ENCODE data around the gene ZNF416. TPM values are rescaled to one million over a fixed set of nuclear protein-coding genes. Genes with fewer than 3 reads are reported as not detected.

ZNF416 gene
- total and polyA plus RNA-seq, 3 experiments from 2014 or later = 5.9 to 6.6 (median 6.3) TPM

DNA sequence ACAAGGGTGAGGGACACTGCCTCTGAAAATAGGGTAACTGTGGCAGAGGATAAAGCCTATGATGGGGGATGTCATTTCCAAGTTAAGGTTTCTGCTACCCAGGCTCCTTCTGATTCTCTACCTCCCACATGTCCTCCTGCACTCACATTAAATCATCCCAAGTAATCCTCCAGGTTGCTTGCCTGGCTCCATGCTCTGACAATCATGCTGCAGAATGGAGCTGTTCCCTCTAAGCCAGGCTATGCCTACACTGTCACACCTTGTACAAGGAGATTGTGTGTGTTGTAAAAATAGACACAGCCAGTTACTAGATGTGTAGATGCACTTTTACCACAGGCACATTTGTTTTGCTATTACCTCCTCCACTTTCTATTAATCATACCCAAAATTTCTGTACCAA is 8.0 kb downstream of the ZNF416 start:
- peaks cover 35% of the 10 kb centered on the region for H3K36me3 ChIP-seq (ENCODE audit: insufficient read depth, low read length)
- Mint-ChIP-seq H3K36me3 (peaks cover 21 to 53% (median 52%) of the 10 kb centered on the region in 3 donors), H3K9me3 (peaks cover 13 to 98% (median 96%) of the 10 kb centered on the region in 5 donors), H3K27ac (no peak overlapping the region), H3K4me1 (peaks cover 0 to 1% (median 0%) of the 10 kb centered on the region in 3 donors), H3K4me3 (no peak overlapping the region), H3K27me3 (peaks cover 0 to 3% of the 10 kb centered on the region in 2 donors)
- no peak for DNase-seq
- H3K4me1 ChIP-seq (ENCODE audit: insufficient read depth, low read length) = no peaks in the 10 kb centered on the region
- H3K27me3 ChIP-seq (ENCODE audit: insufficient read depth, low read length, poor library complexity, severe bottlenecking) = no peaks in the 10 kb centered on the region
- peaks cover 86% of the 10 kb centered on the region for H3K9me3 ChIP-seq (ENCODE audit: low read length)
- no peak overlapping the region for H3K27ac ChIP-seq (ENCODE audit: low read depth, low read length)
- POLR2A ChIA-PET = no interaction called here
- H3K4me3 ChIP-seq (ENCODE audit: low read length) = no peak overlapping the region
- CTCF ChIA-PET = no interaction called here

DNA sequence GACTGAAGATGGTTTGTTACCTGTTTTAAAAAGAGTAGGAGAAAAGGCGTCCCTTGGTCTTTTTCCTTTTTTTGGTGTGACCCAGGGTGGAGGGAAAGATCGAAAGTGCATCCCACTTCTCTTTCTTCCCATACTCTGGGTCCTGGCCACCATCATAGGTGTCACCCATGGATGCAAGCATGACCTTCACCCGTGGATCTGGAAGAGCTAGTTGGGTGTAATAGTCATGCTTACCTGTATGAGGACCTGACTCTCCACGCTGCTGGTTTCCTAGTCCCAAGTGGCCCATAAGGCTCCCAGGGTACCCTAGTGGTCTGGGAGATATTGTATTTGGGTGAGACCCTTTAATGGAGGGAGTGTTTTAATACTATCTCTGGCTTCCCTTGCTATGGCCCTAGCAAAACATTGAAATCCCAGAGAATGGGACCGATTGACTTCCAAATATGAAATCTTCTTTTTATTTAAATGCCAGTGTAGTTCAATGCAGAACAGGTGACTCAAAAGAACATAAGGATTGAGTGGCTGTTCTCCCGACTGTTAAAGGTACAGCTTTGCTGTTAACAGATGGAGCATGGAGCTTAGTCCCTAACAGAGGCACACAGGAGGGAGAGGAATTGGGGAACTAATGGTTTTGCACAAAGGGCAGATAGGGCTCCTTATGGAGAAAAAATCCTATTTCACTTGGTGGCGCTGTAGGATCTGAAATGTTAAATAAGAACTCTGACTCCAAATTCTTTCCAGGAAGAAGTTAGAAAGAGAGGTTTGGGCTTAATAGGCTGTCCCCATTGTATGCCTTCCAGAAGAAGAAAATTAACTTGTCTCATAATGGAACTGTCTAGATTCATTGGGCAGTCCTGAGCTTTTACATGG is 12.1 kb downstream of the ZNF416 start:
- Histone ChIP-seq H3K27me3 (ENCODE audit: insufficient read depth, low read length, poor library complexity, severe bottlenecking) (no peaks in the 10 kb centered on the region), H3K9me3 (ENCODE audit: low read length) (peaks cover 48% of the 10 kb centered on the region), H3K4me1 (ENCODE audit: insufficient read depth, low read length) (no peaks in the 10 kb centered on the region), H3K4me3 (ENCODE audit: low read length) (no peak overlapping the region), H3K27ac (ENCODE audit: low read depth, low read length) (no peak overlapping the region), H3K36me3 (ENCODE audit: insufficient read depth, low read length) (no peaks in the 10 kb centered on the region)
- H3K27me3 Mint-ChIP-seq = peaks cover 10 to 11% of the 10 kb centered on the region in 2 donors
- CTCF ChIA-PET = interaction anchor here (1.1 kb wide), 1 partner anchor 89 kb away, joined by 3 read pairs; the partner anchor contains the start of gene ZNF772
- no peak for DNase-seq
- H3K4me3 Mint-ChIP-seq = no peak overlapping the region
- POLR2A ChIA-PET = no interaction called here
- H3K9me3 Mint-ChIP-seq = peaks cover 29 to 96% (median 91%) of the 10 kb centered on the region in 5 donors
- H3K4me1 Mint-ChIP-seq = no peaks in the 10 kb centered on the region
- H3K36me3 Mint-ChIP-seq = peaks cover 3 to 25% (median 20%) of the 10 kb centered on the region in 3 donors
- H3K27ac Mint-ChIP-seq = no peak overlapping the region

DNA sequence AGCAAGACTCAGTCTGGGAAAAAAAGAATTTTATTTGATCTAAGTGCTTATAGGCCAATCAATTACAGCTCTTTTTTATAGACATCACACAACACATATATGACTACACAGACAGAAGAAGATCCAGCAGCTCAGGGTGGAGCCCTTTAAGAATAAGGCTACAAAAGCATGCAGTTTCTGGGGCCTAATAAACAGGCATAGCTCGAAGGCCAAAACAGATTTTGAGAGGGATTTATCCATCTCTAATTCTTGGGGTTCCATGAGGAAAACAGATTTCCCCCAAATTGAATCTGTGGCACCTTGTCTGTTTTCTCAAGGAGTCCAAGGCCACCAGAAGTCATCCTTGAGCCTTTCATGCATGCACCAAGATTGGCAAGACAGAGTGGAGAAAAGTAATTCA is 15.2 kb downstream of the ZNF416 start:
- Histone ChIP-seq H3K4me3 (ENCODE audit: low read length) (no peak overlapping the region), H3K9me3 (ENCODE audit: low read length) (peaks cover 31% of the 10 kb centered on the region), H3K27me3 (ENCODE audit: insufficient read depth, low read length, poor library complexity, severe bottlenecking) (no peaks in the 10 kb centered on the region), H3K36me3 (ENCODE audit: insufficient read depth, low read length) (no peaks in the 10 kb centered on the region), H3K4me1 (ENCODE audit: insufficient read depth, low read length) (peaks cover 12% of the 10 kb centered on the region), H3K27ac (ENCODE audit: low read depth, low read length) (no peak overlapping the region)
- POLR2A ChIA-PET = no interaction called here
- no peak overlapping the region for H3K27ac Mint-ChIP-seq
- H3K9me3 Mint-ChIP-seq = peaks cover 31 to 83% (median 72%) of the 10 kb centered on the region in 5 donors
- H3K27me3 Mint-ChIP-seq = peaks cover 14 to 16% of the 10 kb centered on the region in 2 donors
- peaks cover 17 to 23% (median 23%) of the 10 kb centered on the region in 3 donors for H3K4me1 Mint-ChIP-seq
- H3K36me3 Mint-ChIP-seq = peaks cover 4 to 28% (median 23%) of the 10 kb centered on the region in 3 donors
- CTCF ChIA-PET = no interaction called here
- no peak overlapping the region for H3K4me3 Mint-ChIP-seq
- DNase-seq = no peak

DNA sequence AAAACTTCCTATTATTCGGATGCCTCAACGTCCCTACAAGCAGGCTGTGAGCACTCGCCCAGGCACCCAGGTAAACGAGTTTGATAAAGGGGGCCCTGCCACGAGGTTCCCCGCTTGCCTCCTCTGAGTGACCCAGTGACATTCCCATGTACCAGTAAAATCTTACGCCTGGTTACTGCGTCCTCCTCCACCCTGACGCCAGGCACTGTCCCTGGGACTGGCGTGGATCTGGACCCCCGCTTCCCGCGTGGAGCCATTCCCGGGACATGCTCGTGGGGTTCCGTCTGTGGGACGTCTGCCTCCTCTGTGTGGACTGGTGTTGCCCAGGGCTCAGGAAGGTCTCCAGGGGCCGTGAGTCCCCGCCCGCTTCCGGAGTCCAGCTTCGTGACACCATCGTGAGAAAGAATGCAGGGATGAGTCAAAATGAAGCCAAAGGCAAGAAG is 18.6 kb downstream of the ZNF416 start:
- peaks cover 31 to 40% (median 36%) of the 10 kb centered on the region in 3 donors for H3K4me1 Mint-ChIP-seq
- H3K27me3 Mint-ChIP-seq = peaks cover 13 to 14% of the 10 kb centered on the region in 2 donors
- Histone ChIP-seq H3K27me3 (ENCODE audit: insufficient read depth, low read length, poor library complexity, severe bottlenecking) (no peaks in the 10 kb centered on the region), H3K27ac (ENCODE audit: low read depth, low read length) (no peak overlapping the region), H3K36me3 (ENCODE audit: insufficient read depth, low read length) (peaks cover 14% of the 10 kb centered on the region), H3K4me3 (ENCODE audit: low read length) (peak overlapping the region; percentile 85), H3K9me3 (ENCODE audit: low read length) (no peaks in the 10 kb centered on the region), H3K4me1 (ENCODE audit: insufficient read depth, low read length) (peaks cover 15% of the 10 kb centered on the region)
- no peak for DNase-seq
- H3K27ac Mint-ChIP-seq = peak overlapping the region in 7 of 8 donors; percentile 30 to 98 (median 92)
- H3K36me3 Mint-ChIP-seq = peaks cover 20 to 53% (median 39%) of the 10 kb centered on the region in 3 donors
- ChIA-PET CTCF (no interaction called here), POLR2A (no interaction called here)
- H3K4me3 Mint-ChIP-seq = peak overlapping the region; percentile 90 to 98 (median 97)
- H3K9me3 Mint-ChIP-seq = peaks cover 18 to 62% (median 38%) of the 10 kb centered on the region in 5 donors

DNA sequence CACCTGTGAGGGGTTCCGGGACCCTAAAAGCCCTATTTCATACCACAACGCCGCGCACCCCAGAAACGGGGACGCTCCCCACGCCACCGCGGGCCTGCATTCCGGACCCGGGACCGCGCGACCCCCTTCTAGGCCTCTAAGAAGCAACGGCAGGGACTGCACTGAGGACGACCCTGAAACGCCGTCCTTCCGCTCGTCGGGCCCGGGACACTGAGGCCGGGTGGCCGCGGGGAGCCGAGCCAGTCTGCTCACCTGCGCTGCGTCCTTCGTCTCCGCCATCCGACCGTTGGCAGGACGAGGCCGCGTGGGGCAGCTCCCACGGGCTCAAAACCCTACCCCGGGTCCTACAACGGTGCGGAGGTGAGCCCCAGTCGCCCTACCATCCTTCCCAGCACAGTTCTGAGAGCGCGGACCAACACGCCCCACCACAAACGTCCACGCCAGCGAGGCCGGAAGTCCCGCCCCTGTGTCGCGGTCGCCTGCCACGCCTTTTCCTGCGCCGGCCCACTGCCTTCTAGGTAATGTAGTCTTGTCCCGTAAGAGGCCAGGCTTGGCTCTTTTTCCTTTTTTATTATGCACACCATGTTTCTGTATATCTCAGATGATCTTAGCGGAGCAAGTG is 19.2 kb downstream of the ZNF416 start, which contains the start of gene ZNF550:
Gene ZNF550 (minus strand): TSS at position 460 of the 622 bp plus-strand sequence. CDS start 181 bp downstream, at position 279.
- Histone ChIP-seq H3K36me3 (ENCODE audit: insufficient read depth, low read length) (peaks cover 20% of the 10 kb centered on the region), H3K27me3 (ENCODE audit: insufficient read depth, low read length, poor library complexity, severe bottlenecking) (no peaks in the 10 kb centered on the region), H3K4me3 (ENCODE audit: low read length) (peak within 1 kb of the TSS; percentile 85), H3K27ac (ENCODE audit: low read depth, low read length) (peak within 1 kb of the TSS; percentile 49), H3K9me3 (ENCODE audit: low read length) (no peaks in the 10 kb centered on the region), H3K4me1 (ENCODE audit: insufficient read depth, low read length) (peaks cover 15% of the 10 kb centered on the region)
- Mint-ChIP-seq H3K9me3 (peaks cover 19 to 62% (median 39%) of the 10 kb centered on the region in 5 donors), H3K27ac (peak within 1 kb of the TSS; percentile 30 to 98 (median 92)), H3K36me3 (peaks cover 25 to 55% (median 42%) of the 10 kb centered on the region in 3 donors), H3K27me3 (peaks cover 13 to 14% of the 10 kb centered on the region in 2 donors), H3K4me3 (peak within 1 kb of the TSS; percentile 90 to 98 (median 97)), H3K4me1 (peaks cover 34 to 40% (median 36%) of the 10 kb centered on the region in 3 donors)
- ChIA-PET POLR2A (no interaction called here), CTCF (no interaction called here)
- peak; percentile 78 to 90 (median 81) for DNase-seq

DNA sequence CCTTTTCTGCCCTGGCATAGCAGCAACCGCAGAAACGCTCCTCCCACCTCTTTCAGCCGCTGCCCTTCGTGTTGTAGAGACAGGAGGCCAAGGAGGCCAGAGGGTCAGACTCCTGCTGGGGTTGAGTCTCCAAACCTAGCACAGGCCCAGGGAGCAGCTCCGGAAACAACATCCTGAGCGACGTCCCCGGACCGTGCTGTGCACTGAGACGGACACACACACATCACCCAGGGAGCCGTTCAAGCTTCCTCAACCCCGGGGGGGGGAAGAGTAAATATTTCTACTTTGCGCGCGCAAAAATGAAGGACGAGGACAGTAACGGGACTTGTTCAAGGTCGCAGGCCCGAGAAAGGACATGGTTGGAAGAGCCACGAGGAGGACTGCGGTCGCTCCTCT is 19.7 kb downstream of the ZNF416 start:
- DNase-seq = peak in 1 of 5 donors; percentile 27
- peak overlapping the region; percentile 49 for H3K27ac ChIP-seq (ENCODE audit: low read depth, low read length)
- H3K4me3 Mint-ChIP-seq = peak overlapping the region; percentile 90 to 98 (median 97)
- ChIA-PET CTCF (no interaction called here), POLR2A (no interaction called here)
- peak overlapping the region; percentile 85 for H3K4me3 ChIP-seq (ENCODE audit: low read length)
- peaks cover 27 to 60% (median 47%) of the 10 kb centered on the region in 3 donors for H3K36me3 Mint-ChIP-seq
- peak overlapping the region; percentile 30 to 95 (median 89) for H3K27ac Mint-ChIP-seq
- peaks cover 13 to 14% of the 10 kb centered on the region in 2 donors for H3K27me3 Mint-ChIP-seq
- no peaks in the 10 kb centered on the region for H3K9me3 ChIP-seq (ENCODE audit: low read length)
- peaks cover 19 to 61% (median 34%) of the 10 kb centered on the region in 5 donors for H3K9me3 Mint-ChIP-seq
- no peaks in the 10 kb centered on the region for H3K27me3 ChIP-seq (ENCODE audit: insufficient read depth, low read length, poor library complexity, severe bottlenecking)
- peaks cover 25% of the 10 kb centered on the region for H3K36me3 ChIP-seq (ENCODE audit: insufficient read depth, low read length)
- H3K4me1 Mint-ChIP-seq = peaks cover 34 to 40% (median 36%) of the 10 kb centered on the region in 3 donors
- H3K4me1 ChIP-seq (ENCODE audit: insufficient read depth, low read length) = peaks cover 15% of the 10 kb centered on the region

DNA sequence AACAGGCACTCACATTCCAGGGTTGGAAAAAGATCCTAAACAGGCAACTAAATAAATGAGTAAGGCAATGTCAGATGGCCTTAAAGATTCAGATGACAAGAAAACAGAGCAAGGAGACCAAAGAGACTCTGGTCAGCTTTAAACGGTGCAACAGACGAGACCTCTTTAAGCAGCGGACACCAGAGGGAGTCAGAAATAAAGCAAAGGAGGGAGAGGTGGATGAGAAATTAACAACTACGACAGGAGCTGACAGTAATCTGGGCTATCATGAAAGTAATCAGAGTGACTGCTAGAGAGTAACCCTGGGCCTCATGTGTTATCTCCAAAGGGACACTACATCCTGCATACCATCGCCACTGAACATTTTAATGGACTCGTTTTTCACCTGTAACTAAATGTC is 20.2 kb downstream of the ZNF416 start:
- H3K27me3 Mint-ChIP-seq = peaks cover 13% of the 10 kb centered on the region in 2 donors
- H3K4me1 Mint-ChIP-seq = peaks cover 34 to 40% (median 36%) of the 10 kb centered on the region in 3 donors
- H3K9me3 ChIP-seq (ENCODE audit: low read length) = peaks cover 2% of the 10 kb centered on the region
- peak overlapping the region; percentile 90 to 98 (median 97) for H3K4me3 Mint-ChIP-seq
- ChIA-PET CTCF (no interaction called here), POLR2A (interaction anchor here (0.6 kb wide), 1 partner anchor 535 kb away, joined by 3 read pairs; no protein-coding TSS in a partner anchor)
- H3K4me3 ChIP-seq (ENCODE audit: low read length) = peak overlapping the region; percentile 85
- no peak for DNase-seq
- H3K27ac Mint-ChIP-seq = peak overlapping the region; percentile 30 to 95 (median 80)
- peaks cover 16 to 63% (median 30%) of the 10 kb centered on the region in 5 donors for H3K9me3 Mint-ChIP-seq
- peaks cover 28% of the 10 kb centered on the region for H3K36me3 ChIP-seq (ENCODE audit: insufficient read depth, low read length)
- H3K36me3 Mint-ChIP-seq = peaks cover 27 to 62% (median 52%) of the 10 kb centered on the region in 3 donors
- peaks cover 15% of the 10 kb centered on the region for H3K4me1 ChIP-seq (ENCODE audit: insufficient read depth, low read length)
- H3K27me3 ChIP-seq (ENCODE audit: insufficient read depth, low read length, poor library complexity, severe bottlenecking) = no peaks in the 10 kb centered on the region
- no peak overlapping the region for H3K27ac ChIP-seq (ENCODE audit: low read depth, low read length)

Data from CD8-positive, alpha-beta memory T cell (primary cell).